Measurements from ENCODE around the gene GPBP1. TPM values are rescaled to one million over a fixed set of nuclear protein-coding genes. Genes with fewer than 3 reads are reported as not detected.
A peak's percentile ranks its signal among the peaks of the same experiment; 100 is the strongest.

Gene GPBP1
- total RNA-seq, 1 donor from 2014 or later = 45.6 TPM

GRCh38 chr5:57298985-57299491, 125.2 kb downstream of the GPBP1 start:
- Mint-ChIP-seq H3K27me3 (ENCODE audit: low read depth) (no peaks in the 10 kb centered on the region), H3K4me3 (ENCODE audit: unreplicated experiment) (peak overlapping the region; percentile 34), H3K27ac (ENCODE audit: unreplicated experiment) (peak overlapping the region; percentile 88), H3K4me1 (ENCODE audit: low read depth) (peaks cover 21% of the 10 kb centered on the region), H3K36me3 (ENCODE audit: low read depth) (no peaks in the 10 kb centered on the region), H3K9me3 (ENCODE audit: low read depth) (no peaks in the 10 kb centered on the region)
- DNase-seq (ENCODE audit: low spot score) = no peak
- peak; percentile 80 for TF ChIP-seq CTCF (IDR thresholded peaks at IDR 0.05)

GRCh38 chr5:57299986-57300385, 126.1 kb downstream of the GPBP1 start:
- H3K36me3 Mint-ChIP-seq (ENCODE audit: low read depth) = no peaks in the 10 kb centered on the region
- H3K4me3 Mint-ChIP-seq (ENCODE audit: unreplicated experiment) = no peak overlapping the region
- H3K27ac Mint-ChIP-seq (ENCODE audit: unreplicated experiment) = no peak overlapping the region
- H3K4me1 Mint-ChIP-seq (ENCODE audit: low read depth) = peaks cover 21% of the 10 kb centered on the region
- no peak for DNase-seq (ENCODE audit: low spot score)
- no peaks in the 10 kb centered on the region for H3K27me3 Mint-ChIP-seq (ENCODE audit: low read depth)
- TF ChIP-seq CTCF (IDR thresholded peaks at IDR 0.05) = no peak
- H3K9me3 Mint-ChIP-seq (ENCODE audit: low read depth) = no peaks in the 10 kb centered on the region

- no peak overlapping the region for H3K4me3 Mint-ChIP-seq (ENCODE audit: unreplicated experiment)
- peaks cover 3% of the 10 kb centered on the region for H3K36me3 Mint-ChIP-seq (ENCODE audit: low read depth)
- peaks cover 21% of the 10 kb centered on the region for H3K4me1 Mint-ChIP-seq (ENCODE audit: low read depth)
- peaks cover 10% of the 10 kb centered on the region for H3K9me3 Mint-ChIP-seq (ENCODE audit: low read depth)
- no peaks in the 10 kb centered on the region for H3K27me3 Mint-ChIP-seq (ENCODE audit: low read depth)
- TF ChIP-seq CTCF (IDR thresholded peaks at IDR 0.05) = peak; percentile 31
- no peak overlapping the region for H3K27ac Mint-ChIP-seq (ENCODE audit: unreplicated experiment)
- DNase-seq (ENCODE audit: low spot score) = no peak
Measured at GRCh38 chr5:57302164-57302563, 128.3 kb downstream of the GPBP1 start.

GRCh38 chr5:57302643-57303042, 128.8 kb downstream of the GPBP1 start:
- no peak for DNase-seq (ENCODE audit: low spot score)
- Mint-ChIP-seq H3K36me3 (ENCODE audit: low read depth) (peaks cover 3% of the 10 kb centered on the region), H3K27me3 (ENCODE audit: low read depth) (no peaks in the 10 kb centered on the region), H3K27ac (ENCODE audit: unreplicated experiment) (no peak overlapping the region), H3K4me3 (ENCODE audit: unreplicated experiment) (no peak overlapping the region), H3K9me3 (ENCODE audit: low read depth) (peaks cover 10% of the 10 kb centered on the region), H3K4me1 (ENCODE audit: low read depth) (peaks cover 24% of the 10 kb centered on the region)
- no peak for TF ChIP-seq CTCF (IDR thresholded peaks at IDR 0.05)

GRCh38 chr5:57303985-57304384, 130.1 kb downstream of the GPBP1 start:
- Mint-ChIP-seq H3K9me3 (ENCODE audit: low read depth) (peaks cover 15% of the 10 kb centered on the region), H3K27ac (ENCODE audit: unreplicated experiment) (no peak overlapping the region), H3K36me3 (ENCODE audit: low read depth) (peaks cover 3% of the 10 kb centered on the region), H3K27me3 (ENCODE audit: low read depth) (no peaks in the 10 kb centered on the region), H3K4me3 (ENCODE audit: unreplicated experiment) (no peak overlapping the region), H3K4me1 (ENCODE audit: low read depth) (peaks cover 13% of the 10 kb centered on the region)
- no peak for DNase-seq (ENCODE audit: low spot score)
- TF ChIP-seq CTCF (IDR thresholded peaks at IDR 0.05) = peak; percentile 30

Measured in chondrocyte (in vitro differentiated cells).